ENCODE data around the gene PPP4R4. TPM values are rescaled to one million over a fixed set of nuclear protein-coding genes. Genes with fewer than 3 reads are reported as not detected.
"Not testable (repeated sequence)": the region's sequence is repeated elsewhere in the genome, so short reads cannot be mapped to it uniquely, and the experiment has no call there.

The PPP4R4 gene
- total and polyA plus RNA-seq, 4 donors: 8.0 to 13.9 (median 9.8) TPM

GRCh38 chr14:94295360-94296180 lies 121.4 kb downstream of the PPP4R4 start:
- no peak for DNase-seq (ENCODE audit: low read depth in 4 of 6, low spot score in 6 of 6)
- Histone ChIP-seq H3K4me1 (ENCODE audit: control insufficient read depth, insufficient read depth, low read length) (no peaks in the 10 kb centered on the region), H3K4me3 (ENCODE audit: low read depth, low read length) (no peak overlapping the region), H3K9me3 (ENCODE audit: control insufficient read depth, insufficient read depth, low read length) (no peaks in the 10 kb centered on the region), H3K27ac (ENCODE audit: low read depth, low read length) (no peak overlapping the region), H3K36me3 (ENCODE audit: control insufficient read depth, insufficient read depth, low read length) (no peaks in the 10 kb centered on the region), H3K27me3 (ENCODE audit: control insufficient read depth, insufficient read depth, low read length) (no peaks in the 10 kb centered on the region)
- WGBS (ENCODE audit: insufficient coverage): 85% methylated on average over 9 of the region's 9 CpGs

- not testable (repeated sequence) for H3K27ac ChIP-seq (ENCODE audit: low read depth, low read length); H3K9me3 ChIP-seq (ENCODE audit: control insufficient read depth, insufficient read depth, low read length)
- no CpG with 5 or more reads among the region's 4 CpGs for WGBS (ENCODE audit: insufficient coverage)
These were observed 122.0 kb downstream of the PPP4R4 start for GRCh38 chr14:94296181-94296545.

GRCh38 chr14:94298130-94298529 lies 124.0 kb downstream of the PPP4R4 start:
- no peak overlapping the region for H3K4me3 ChIP-seq (ENCODE audit: low read depth, low read length)
- DNase-seq (ENCODE audit: low read depth in 4 of 6, low spot score in 6 of 6): no peak
- no peaks in the 10 kb centered on the region for H3K27me3 ChIP-seq (ENCODE audit: control insufficient read depth, insufficient read depth, low read length)
- H3K9me3 ChIP-seq (ENCODE audit: control insufficient read depth, insufficient read depth, low read length): no peaks in the 10 kb centered on the region
- H3K27ac ChIP-seq (ENCODE audit: low read depth, low read length): no peak overlapping the region
- 92% methylated on average over 15 of the region's 15 CpGs for WGBS (ENCODE audit: insufficient coverage)
- no peaks in the 10 kb centered on the region for H3K36me3 ChIP-seq (ENCODE audit: control insufficient read depth, insufficient read depth, low read length)
- no peaks in the 10 kb centered on the region for H3K4me1 ChIP-seq (ENCODE audit: control insufficient read depth, insufficient read depth, low read length)

More at GRCh38 chr14:94296181-94296545, 122.0 kb downstream of the PPP4R4 start:
- not testable (repeated sequence) for H3K27me3 ChIP-seq (ENCODE audit: control insufficient read depth, insufficient read depth, low read length); H3K36me3 ChIP-seq (ENCODE audit: control insufficient read depth, insufficient read depth, low read length); H3K4me3 ChIP-seq (ENCODE audit: low read depth, low read length); H3K4me1 ChIP-seq (ENCODE audit: control insufficient read depth, insufficient read depth, low read length); DNase-seq (ENCODE audit: low read depth in 4 of 6, low spot score in 6 of 6)

GRCh38 chr14:94303111-94303510 lies 129.0 kb downstream of the PPP4R4 start:
- no peak overlapping the region for H3K27ac ChIP-seq (ENCODE audit: low read depth, low read length)
- H3K9me3 ChIP-seq (ENCODE audit: control insufficient read depth, insufficient read depth, low read length): no peaks in the 10 kb centered on the region
- no peaks in the 10 kb centered on the region for H3K27me3 ChIP-seq (ENCODE audit: control insufficient read depth, insufficient read depth, low read length)
- H3K4me1 ChIP-seq (ENCODE audit: control insufficient read depth, insufficient read depth, low read length): no peaks in the 10 kb centered on the region
- no peak overlapping the region for H3K4me3 ChIP-seq (ENCODE audit: low read depth, low read length)
- no peak for DNase-seq (ENCODE audit: low read depth in 4 of 6, low spot score in 6 of 6)
- WGBS (ENCODE audit: insufficient coverage): 72% methylated on average over 5 of the region's 7 CpGs
- H3K36me3 ChIP-seq (ENCODE audit: control insufficient read depth, insufficient read depth, low read length): no peaks in the 10 kb centered on the region

- H3K4me3 ChIP-seq (ENCODE audit: low read depth, low read length): no peak overlapping the region
- H3K9me3 ChIP-seq (ENCODE audit: control insufficient read depth, insufficient read depth, low read length): no peaks in the 10 kb centered on the region
- H3K27ac ChIP-seq (ENCODE audit: low read depth, low read length): no peak overlapping the region
- WGBS (ENCODE audit: insufficient coverage): 84% methylated on average over 6 of the region's 6 CpGs
- DNase-seq (ENCODE audit: low read depth in 4 of 6, low spot score in 6 of 6): no peak
- no peaks in the 10 kb centered on the region for H3K4me1 ChIP-seq (ENCODE audit: control insufficient read depth, insufficient read depth, low read length)
- H3K27me3 ChIP-seq (ENCODE audit: control insufficient read depth, insufficient read depth, low read length): no peaks in the 10 kb centered on the region
- H3K36me3 ChIP-seq (ENCODE audit: control insufficient read depth, insufficient read depth, low read length): no peaks in the 10 kb centered on the region
These were observed 130.1 kb downstream of the PPP4R4 start for GRCh38 chr14:94304243-94304642.

- Histone ChIP-seq H3K4me1 (ENCODE audit: control insufficient read depth, insufficient read depth, low read length) (no peaks in the 10 kb centered on the region), H3K9me3 (ENCODE audit: control insufficient read depth, insufficient read depth, low read length) (no peaks in the 10 kb centered on the region), H3K27ac (ENCODE audit: low read depth, low read length) (no peak overlapping the region), H3K27me3 (ENCODE audit: control insufficient read depth, insufficient read depth, low read length) (no peaks in the 10 kb centered on the region), H3K4me3 (ENCODE audit: low read depth, low read length) (no peak overlapping the region), H3K36me3 (ENCODE audit: control insufficient read depth, insufficient read depth, low read length) (no peaks in the 10 kb centered on the region)
- WGBS (ENCODE audit: insufficient coverage): 60% methylated on average over 1 of the region's 2 CpGs
- no peak for DNase-seq (ENCODE audit: low read depth in 4 of 6, low spot score in 6 of 6)
These were observed 131.5 kb downstream of the PPP4R4 start for GRCh38 chr14:94305620-94306019.

- H3K4me3 ChIP-seq (ENCODE audit: low read depth, low read length): no peak overlapping the region
- WGBS (ENCODE audit: insufficient coverage): 83% methylated on average over 9 of the region's 12 CpGs
- no peaks in the 10 kb centered on the region for H3K4me1 ChIP-seq (ENCODE audit: control insufficient read depth, insufficient read depth, low read length)
These were observed 132.2 kb downstream of the PPP4R4 start for GRCh38 chr14:94306047-94306978.

GRCh38 chr14:94307410-94307992 lies 133.4 kb downstream of the PPP4R4 start:
- no peaks in the 10 kb centered on the region for H3K9me3 ChIP-seq (ENCODE audit: control insufficient read depth, insufficient read depth, low read length)
- no peaks in the 10 kb centered on the region for H3K4me1 ChIP-seq (ENCODE audit: control insufficient read depth, insufficient read depth, low read length)
- H3K27me3 ChIP-seq (ENCODE audit: control insufficient read depth, insufficient read depth, low read length): no peaks in the 10 kb centered on the region
- H3K27ac ChIP-seq (ENCODE audit: low read depth, low read length): no peak overlapping the region
- 0% methylated on average over 1 of the region's 5 CpGs for WGBS (ENCODE audit: insufficient coverage)
- H3K36me3 ChIP-seq (ENCODE audit: control insufficient read depth, insufficient read depth, low read length): no peaks in the 10 kb centered on the region
- no peak for DNase-seq (ENCODE audit: low read depth in 4 of 6, low spot score in 6 of 6)
- no peak overlapping the region for H3K4me3 ChIP-seq (ENCODE audit: low read depth, low read length)

More at GRCh38 chr14:94306047-94306978, 132.2 kb downstream of the PPP4R4 start:
- H3K27ac ChIP-seq (ENCODE audit: low read depth, low read length): no peak overlapping the region
- no peaks in the 10 kb centered on the region for H3K27me3 ChIP-seq (ENCODE audit: control insufficient read depth, insufficient read depth, low read length)
- DNase-seq (ENCODE audit: low read depth in 4 of 6, low spot score in 6 of 6): no peak
- H3K9me3 ChIP-seq (ENCODE audit: control insufficient read depth, insufficient read depth, low read length): no peaks in the 10 kb centered on the region
- no peaks in the 10 kb centered on the region for H3K36me3 ChIP-seq (ENCODE audit: control insufficient read depth, insufficient read depth, low read length)

GRCh38 chr14:94309721-94310120 lies 135.6 kb downstream of the PPP4R4 start:
- DNase-seq (ENCODE audit: low read depth in 4 of 6, low spot score in 6 of 6): no peak
- Histone ChIP-seq H3K9me3 (ENCODE audit: control insufficient read depth, insufficient read depth, low read length) (no peaks in the 10 kb centered on the region), H3K4me3 (ENCODE audit: low read depth, low read length) (no peak overlapping the region), H3K4me1 (ENCODE audit: control insufficient read depth, insufficient read depth, low read length) (no peaks in the 10 kb centered on the region), H3K36me3 (ENCODE audit: control insufficient read depth, insufficient read depth, low read length) (no peaks in the 10 kb centered on the region), H3K27me3 (ENCODE audit: control insufficient read depth, insufficient read depth, low read length) (no peaks in the 10 kb centered on the region), H3K27ac (ENCODE audit: low read depth, low read length) (no peak overlapping the region)
- WGBS (ENCODE audit: insufficient coverage): 95% methylated on average over 9 of the region's 10 CpGs

Measured in spinal cord (tissue), 10 donors.